Hematopoietic multipotent progenitor cell treated with erythropoietin and hydrocortisone succinate and interleukin-3 and kit ligand, for 15 days (in vitro differentiated cells): ENCODE results near the gene MERTK.
"Not testable (repeated sequence)": the region's sequence is repeated elsewhere in the genome, so short reads cannot be mapped to it uniquely, and the experiment has no call there.

ENCODE experiments used
- DNase-seq: peaks from one replicate; pipeline ENCODE4 v3.0.0-alpha.2; 2015; ENCODE audit warnings: low spot score

MERTK gene

DNA sequence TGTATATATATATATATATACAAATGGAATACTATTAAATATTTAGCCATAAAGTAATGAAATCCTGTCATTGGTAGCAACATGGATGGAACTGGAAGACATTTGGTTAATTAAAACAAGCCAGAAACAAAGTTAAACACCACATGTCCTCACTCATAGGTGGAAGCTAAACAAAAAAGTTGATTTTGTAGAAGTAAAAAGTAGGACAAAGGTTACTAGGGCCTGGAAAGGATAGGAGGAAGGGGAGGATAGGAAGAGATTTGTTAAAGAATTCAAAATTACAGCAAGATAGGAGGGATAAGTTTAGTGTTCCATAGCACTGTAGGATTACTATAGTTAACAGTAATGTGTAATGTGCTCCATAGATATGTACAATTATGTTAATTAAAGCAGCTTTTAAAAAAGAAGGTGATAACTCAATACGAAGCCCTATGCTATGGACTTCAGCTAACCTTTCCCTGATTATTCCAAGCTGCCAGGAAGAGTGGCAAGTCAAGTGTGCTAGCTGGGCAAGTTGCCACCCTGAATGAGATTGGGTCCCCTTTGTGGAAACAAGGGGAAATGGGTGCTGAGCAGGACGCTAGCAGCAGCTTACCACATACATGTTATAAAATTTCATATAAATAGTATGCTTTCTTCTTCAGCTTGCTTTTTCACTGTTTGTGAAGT, 12.3 kb downstream of the MERTK start:
- DNase-seq: no peak

DNA sequence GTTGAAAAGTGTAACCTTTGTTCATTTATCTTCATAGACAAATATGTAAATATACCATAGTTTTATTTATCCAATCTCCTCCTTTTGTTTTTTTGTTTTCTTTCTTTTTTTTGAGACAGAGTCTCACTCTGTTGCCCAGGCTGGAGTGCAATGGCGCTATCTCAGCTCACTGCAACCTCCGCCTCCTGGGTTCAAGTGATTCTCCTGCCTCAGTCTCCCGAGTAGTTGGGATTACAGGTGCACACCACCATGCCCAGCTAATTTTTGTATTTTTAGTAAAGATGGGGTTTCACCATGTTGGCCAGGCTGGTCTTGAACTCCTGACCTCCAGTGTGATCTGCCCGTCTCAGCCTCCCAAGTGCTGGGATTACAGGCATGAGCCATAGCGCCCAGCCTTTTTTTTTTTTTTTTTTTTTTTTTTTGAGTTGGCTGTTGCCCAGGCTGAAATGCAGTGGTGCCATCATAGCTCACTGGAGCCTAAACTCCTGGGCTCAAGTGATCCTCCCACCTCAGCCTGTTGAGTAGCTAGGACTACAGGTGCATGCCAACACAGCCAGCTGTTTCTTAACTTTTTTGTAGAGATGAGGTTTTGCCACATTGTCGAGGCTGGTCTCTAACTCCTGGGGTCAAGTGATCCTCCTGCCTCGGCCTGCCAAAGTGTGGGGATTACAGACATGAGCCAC, 13.0 kb downstream of the MERTK start:
- DNase-seq: not testable (repeated sequence)

DNA sequence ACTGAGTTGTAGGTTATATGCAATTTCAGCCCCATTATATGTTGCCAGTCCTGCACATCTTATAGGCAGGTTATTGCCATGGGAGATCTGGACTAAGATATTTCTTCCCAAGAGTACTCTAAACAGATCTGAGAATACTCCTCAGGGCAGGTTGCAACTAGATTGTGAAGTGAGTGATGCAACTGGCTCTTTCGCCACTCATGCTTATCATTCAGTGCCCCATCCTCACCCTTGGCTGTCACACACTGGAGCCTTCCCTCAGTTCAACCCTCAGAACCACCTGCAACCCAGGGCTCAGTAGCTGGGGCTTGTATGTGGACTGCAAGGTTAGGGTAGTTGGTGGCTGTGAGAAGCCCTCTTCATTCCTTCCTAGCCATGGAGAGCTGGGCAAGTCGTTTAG, 14.1 kb downstream of the MERTK start:
- no peak for DNase-seq

DNA sequence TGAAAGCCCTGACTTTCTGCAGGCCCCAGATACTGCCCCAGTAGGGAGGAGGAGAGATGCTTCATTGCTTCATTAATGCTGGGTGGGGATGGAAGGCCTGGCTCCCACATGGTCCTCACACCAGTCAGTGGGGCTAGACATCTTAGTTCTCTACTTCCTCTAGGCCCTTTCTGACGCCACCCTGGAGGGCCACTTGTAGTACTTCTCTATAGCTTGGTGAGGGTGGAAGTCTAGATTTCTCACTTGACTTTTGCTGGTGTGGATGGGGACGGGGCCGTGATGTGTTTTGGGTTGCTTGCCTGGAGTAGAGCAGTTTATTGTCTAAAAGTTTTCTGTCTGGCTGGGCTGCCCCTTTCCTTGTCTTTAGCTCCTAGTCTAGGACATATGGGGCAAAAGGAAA, 18.7 kb downstream of the MERTK start:
- no peak for DNase-seq

DNA sequence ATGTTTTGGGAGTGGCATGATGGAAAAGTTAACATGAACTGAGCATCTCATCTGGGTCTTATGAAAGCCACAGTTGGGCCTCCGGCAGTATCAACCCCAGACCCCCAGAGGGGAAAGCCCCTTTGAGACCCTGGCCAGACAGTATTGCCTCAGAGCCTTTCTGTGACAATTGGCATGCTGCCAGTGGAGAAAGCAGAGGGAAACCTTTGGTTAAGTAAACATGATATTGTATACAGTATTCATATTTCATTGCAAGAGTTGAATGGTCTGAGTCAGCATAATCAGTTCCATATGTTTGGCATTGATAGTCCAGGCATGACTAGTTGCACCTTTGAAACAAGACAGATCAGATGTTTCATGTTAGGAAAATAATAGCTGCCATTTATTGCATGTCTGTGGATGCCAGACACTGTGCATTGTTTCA, 20.0 kb downstream of the MERTK start:
- DNase-seq: peak; percentile 71

DNA sequence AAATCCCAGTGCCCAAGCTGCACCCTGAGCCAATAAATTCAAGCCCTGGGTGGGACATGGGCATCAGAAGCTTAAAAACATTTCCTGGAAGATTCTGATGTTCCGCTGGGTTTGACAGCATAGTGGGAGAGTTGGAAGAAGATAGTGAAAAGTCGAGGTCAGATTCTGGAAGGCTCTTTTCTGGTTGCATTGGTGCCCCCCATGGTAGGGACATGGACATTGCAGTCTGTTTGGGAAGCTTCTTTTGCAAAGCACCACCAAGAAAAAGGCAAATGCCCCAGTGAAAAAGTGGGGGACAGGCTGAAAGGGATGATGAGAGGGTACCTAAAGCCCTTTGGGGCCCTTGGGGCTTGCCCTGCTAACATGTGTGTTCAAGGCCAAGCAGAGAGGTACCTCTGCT, 21.0 kb downstream of the MERTK start:
- DNase-seq: no peak

DNA sequence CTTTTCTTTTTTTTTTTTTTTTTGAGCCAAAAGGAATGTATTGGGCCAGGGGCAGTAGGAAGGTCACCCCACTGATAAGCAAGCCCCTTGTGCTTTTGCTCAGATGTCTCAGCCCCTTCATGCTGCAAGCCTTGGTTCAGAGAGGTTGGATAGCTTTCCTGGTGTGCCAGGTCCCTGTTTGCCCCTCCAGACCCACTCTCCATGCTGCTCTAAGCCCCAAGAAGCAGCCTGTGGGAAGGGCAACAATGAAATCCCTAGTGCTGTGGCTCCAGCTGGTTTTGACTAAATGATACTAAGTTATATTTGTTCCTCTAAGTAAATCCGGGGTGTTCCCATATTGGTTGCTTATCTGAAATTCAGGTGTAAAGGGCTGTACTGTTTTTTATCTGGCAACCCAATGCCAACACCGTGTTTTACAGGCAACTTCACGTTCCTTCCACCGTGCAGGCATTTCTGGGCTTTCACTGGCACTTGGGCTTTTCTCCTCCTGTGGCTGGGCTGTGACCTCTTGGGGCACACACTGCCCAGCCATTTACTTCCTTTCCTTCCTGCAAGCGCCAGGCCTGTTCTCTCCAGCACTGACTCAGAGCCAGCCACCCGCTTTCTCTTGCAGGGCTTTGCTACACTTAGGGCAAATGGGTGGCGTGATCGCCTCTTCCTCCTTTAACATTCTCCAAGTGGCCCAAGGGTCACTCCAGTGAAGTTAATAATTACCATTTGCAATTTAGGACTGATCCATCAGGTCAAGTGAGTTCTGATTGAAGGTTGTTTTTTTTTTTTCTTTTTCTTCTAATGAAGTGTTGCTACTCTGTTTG, 21.6 kb downstream of the MERTK start:
- DNase-seq: no peak

DNA sequence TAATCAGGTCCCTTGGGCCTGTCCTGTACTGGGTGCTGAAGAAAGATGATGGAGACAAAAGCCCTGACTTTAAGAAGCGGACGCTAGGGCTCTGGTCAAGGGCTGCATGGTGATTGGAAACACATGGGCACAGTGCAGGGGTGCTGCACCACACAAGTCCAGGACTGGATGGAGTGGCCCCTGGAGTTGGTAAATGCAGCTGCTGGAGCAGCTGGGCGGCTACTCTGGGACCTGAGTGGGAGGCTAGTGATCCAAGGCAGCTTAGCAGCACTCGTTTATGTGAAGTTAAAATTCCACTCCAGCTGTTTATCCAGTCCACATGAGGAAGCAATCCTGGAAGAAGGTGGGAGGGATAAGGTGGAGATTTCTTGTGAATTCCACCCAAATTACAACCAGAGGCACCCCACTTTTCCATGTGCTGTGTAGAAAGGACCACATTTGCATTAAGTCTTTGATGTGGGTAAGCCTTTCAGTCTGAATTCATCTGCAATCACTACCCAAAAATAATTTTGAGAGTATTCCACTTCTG, 24.9 kb downstream of the MERTK start:
- DNase-seq: no peak

DNA sequence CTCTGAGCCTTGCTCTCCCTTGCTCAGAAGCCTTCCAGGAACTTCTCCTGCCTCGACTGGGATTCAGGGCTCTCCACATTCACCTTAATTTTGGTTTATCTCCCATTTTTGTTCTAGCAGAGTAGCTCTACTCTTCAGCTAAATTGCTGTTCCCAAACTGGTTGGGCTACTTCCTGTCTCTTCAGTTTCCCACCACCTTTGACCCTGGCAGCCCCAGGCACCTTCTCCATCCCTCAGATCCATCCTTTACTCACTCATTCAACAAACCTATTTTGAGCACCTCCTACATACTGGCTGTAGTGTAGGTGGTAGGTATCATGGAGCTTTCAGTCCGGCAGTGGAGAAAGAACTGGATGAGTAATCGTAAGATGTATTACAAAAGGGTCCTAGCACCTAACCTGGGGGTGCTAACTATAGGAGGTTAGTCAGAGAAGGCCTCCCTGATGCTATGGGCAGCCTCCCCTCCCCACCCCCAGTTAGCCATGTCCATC, 26.3 kb downstream of the MERTK start:
- DNase-seq: no peak

DNA sequence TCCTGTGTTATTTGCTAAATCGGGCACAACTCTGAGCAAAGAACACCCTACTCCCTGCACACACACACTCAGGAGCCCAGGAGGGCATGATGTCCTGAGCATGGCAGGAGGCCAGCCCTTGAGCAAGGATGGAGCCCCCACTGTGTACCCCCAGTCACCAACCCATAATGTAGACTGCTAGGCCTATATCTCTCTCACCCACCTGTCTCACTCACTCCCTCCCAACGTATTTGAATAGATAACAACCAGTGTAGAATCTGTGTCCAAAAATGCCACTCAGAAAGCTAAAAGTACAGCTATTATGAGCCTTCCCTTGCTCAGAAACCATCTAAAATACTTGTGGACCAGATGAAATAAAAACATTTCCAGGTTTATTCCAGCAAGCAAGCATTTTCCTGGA, 29.3 kb downstream of the MERTK start:
- peak; percentile 56 for DNase-seq

DNA sequence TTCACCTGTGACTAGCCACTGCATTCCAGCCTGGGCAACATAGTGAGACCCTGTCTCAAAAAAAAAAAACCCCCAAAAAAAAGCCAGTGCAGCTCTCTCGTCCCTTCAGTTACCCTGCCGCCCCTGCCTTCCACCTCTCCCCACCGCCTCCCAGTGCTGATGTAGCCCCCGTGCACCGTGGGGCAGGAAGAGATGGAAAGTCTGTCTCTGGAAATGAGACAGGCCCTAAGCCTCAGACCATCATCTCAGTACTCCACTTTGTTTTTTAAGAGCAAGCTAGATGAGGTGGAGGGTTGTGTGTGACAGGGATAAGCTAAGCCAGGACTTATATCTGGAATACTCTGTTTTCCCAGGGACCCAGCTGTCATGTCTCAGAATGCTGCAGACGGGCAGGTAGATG, 32.0 kb downstream of the MERTK start:
- no peak for DNase-seq

DNA sequence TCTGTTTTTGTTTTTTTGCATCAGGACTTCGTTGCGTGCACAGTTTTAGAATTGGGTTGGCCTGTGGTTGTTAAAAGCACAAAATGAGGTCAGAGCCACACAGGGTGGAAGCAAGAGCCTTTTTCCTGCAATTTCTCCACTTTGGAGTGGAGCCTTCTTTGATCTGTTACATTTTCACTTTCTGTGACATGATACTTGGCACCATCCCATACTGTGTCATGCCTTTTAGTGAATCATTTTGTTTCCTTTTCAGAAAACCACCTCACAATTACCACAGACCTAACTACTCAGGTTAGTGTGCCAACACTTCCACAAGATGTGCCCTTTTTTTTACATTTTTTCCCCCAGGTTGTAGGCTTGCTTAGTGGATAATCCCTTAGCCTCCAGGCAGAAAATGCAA, 32.5 kb downstream of the MERTK start:
- no peak for DNase-seq

DNA sequence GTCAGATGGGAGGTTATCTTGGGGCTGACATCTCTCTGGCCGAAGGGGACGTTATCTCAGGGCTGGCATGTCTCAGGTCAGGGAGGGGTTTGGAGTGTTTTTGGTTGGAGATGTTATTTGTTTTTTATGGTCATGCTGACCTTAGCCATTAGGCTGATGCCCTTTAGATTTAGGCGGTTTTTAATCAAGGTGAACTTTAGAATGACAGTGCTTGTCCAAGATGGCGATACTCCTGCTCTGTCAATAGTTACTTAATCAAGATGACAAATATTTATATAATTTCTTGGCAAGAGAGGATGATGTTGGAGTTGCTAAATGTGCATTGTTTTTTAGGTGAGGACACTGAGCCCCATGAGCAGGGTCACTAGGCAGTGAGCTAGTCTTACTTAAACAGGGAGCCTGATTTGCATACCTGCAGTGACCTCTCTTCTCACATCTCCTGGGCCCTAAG, 34.5 kb downstream of the MERTK start:
- no peak for DNase-seq

DNA sequence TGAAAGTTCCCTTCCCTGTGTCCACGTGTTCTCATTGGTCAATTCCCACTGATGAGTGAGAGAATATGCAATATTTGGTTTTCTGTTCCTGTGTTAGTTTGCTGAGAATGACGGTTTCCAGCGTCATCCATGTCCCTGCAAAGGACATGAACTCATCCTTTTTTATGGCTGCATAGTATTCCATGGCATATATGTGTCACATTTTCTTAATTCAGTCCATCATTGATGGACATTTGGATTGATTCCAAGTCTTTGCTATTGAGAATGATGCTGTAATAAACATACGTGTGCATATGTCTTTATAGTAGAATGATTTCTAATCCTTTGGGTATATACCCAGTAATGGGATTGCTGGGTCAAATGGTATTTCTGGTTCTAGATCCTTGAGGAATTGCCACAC, 35.5 kb downstream of the MERTK start:
- not testable (repeated sequence) for DNase-seq

DNA sequence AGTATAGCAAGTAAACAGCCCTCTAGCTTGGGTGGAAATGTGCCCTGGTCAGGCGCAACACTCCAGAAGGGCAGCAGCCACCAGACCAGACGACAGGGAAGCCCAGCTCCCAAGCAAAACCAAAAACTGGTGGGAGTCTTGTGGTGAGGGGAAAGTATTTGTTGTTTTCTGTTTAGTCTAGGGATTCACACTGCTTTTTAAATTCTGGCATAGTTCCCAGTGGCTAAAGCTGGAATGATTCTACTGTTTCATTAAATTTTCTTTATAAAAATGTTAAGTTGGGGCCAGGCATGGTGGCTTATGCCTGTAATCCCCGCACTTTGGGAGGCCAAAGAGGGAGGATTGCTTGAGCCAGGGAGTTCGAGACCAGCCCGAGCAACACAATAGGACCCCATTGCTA, 38.5 kb downstream of the MERTK start:
- no peak for DNase-seq

DNA sequence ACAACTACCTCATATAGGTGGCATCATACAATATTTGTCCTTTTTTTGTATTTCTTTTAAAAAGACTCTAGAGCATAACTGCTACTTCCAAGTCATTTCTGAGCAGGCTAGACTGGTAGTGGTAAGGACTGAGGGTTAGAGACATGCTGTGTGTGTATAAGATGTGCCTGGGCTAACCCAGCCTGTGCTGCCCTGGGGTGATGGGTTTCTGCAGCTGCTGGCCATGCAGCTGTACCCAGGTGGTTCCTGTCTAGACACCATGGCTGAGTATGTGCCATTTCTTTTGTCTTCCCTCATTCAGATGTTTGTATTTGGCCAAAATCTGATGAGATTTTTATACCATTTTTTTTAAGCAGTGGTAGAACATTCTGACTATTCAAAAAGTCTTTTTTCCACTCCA, 40.0 kb downstream of the MERTK start:
- no peak for DNase-seq

DNA sequence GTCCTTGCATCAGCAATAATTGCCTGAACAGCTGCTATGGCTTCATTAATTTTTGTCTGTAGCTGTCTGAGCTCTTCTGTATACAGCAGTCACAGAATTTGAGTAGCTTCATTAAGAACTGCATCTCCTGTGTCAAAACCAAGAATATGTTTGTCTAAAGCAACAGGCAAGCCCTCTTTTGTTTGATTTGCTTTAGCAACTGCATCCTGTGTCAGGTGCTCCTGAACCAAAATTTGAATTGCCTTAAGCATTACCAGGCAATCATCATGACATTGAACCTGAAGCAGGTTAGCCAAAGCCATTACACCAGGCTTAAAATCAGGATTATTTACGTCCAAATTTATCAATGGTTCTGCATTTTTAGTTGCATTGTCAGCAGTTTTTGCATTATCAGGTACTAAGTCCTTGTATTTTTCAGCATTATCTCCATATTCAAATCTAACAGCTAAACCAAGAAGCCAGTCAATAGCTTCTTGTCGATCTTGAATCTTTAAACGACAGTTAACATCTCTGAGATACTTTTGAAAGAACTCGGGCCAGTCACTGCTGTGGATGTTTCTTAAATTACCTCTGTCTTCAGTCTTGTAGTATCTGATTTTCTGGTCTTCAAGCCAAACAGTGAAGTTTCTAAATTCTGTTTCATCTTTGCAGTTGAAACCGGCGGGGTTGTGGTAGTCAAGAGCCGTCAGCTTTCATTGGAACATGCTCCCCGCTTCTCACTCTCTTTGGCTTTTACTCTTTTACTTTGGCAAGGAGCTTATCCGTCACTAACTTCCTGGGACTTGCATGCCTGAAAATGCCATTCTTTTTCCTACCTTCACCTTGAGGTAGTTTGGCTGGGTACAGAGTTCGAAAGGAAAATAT, 42.2 kb downstream of the MERTK start:
- DNase-seq: no peak

DNA sequence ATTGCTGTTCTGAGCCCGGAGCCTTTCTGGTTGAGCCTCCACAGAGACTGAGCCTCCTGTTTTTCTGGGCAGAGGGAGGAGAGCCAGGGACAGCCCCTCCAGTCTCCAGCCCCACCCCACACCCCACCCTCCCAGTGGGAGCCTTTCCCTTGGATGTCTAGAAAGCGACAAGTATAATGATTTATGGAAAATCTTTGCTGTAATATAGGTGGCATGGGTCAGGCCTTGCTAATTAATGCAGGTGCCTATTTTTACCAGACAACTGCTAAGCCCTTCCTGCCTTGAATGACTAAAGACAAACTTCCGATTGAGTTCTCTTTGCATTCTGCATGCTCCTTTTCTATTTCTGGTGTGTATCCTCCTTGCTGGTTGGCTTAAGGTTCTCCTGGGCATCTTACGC, 43.1 kb downstream of the MERTK start:
- no peak for DNase-seq

DNA sequence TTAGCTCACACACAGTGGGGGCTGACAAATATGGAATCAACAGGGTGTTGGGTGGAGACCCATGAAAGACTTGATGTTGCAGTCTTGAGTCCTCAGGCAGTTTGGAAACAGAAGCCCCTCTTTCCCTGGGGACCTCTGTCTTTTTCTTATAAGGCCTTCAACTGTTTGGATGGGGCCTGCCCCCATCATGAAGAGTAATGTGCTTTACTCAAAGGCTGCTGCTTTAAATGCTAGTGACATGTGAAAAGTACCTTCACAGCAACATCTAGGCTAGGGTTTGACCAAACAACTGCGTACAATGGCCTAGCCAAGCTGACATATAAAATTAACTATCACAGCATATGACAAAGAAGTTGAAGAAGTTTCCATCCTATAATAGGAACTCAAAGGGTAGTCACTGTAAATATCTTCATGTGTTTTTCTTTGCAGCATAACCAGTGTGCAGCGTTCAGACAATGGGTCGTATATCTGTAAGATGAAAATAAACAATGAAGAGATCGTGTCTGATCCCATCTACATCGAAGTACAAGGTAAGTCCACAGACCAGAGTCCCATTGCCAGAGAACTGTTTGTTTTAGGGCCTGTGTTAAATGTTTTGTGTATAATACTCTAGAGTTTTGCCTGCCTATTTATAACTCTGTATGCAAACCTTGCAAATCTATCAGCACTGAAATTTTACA, 46.3 kb downstream of the MERTK start:
- DNase-seq: no peak

DNA sequence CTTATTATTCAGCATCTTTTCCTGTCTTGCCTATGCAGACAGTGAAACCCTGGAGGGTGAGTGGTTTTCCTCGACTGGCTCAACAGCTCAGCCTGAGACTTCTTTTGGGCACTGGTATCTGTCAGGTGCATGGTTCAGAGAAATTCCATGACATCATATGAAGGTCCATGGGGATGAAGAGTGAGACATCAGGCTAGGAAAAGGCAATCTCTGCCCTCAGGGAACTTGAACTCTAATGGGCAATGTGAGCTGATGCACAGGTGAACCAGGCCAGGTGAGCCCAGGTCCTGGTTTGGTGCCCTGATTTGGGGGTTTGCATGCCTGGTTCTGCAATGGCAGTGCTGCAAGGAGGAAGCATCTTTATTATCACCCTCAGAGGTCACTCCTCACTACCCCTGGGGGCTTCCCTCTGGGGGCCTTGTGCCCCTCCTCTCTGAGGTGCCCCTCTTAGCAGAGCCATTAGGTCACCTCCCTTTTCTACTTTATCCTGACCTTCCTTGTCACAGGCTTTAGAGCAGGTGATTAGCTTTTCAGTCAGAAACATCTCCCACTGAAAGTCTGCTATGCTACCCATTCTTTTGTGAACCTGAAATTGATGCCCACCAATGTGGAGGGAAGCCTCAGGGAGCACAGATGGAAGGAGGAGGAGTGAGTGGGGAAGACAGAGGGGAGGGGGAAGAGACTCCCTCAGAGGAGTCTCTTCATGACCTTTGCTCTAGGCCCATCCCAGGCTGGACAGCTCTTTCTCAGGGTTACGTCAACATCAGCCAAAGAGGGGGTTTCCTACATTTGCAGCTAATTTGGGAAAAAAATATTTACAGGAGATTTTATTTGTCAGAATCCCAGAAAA, 47.3 kb downstream of the MERTK start:
- no peak for DNase-seq
